Posterior vena cava (tissue), 2 donors: ENCODE data around the gene TMTC4. TPM values are rescaled to one million over a fixed set of nuclear protein-coding genes. Genes with fewer than 3 reads are reported as not detected.
"Not testable (repeated sequence)": the region's sequence is repeated elsewhere in the genome, so short reads cannot be mapped to it uniquely, and the experiment has no call there.

Experiments used
- DNase-seq: peaks from one replicate; pipeline ENCODE4 v3.0.0-alpha.2; 2020; ENCODE audit warnings: low spot score
- intact Hi-C, 2 donors: fragments of 100-400 bp; cut with DNase I; formaldehyde crosslinking; loops; one replicate each; pipeline versions ENCODE4 v1.14.1 to v1.14.2; 2022 to 2023
- total RNA-seq, 2 donors: library from RNA; stranded (reverse); fragmentation: NEBNext Ultra II Directional; extraction: Animal tissue kit (Norgen Biotek cat#: 25700); gene quantifications; one replicate each; pipeline ENCODE4 v1.2.1, GENCODE V29; 2021
- donor health status: DM: yes; HTN: yes; CAD: no.
- donor health status: DM: yes; HTN: yes; CAD: no.

Gene TMTC4
- total RNA-seq, 2 donors from 2014 or later, result 8.2 to 9.7 TPM

DNA sequence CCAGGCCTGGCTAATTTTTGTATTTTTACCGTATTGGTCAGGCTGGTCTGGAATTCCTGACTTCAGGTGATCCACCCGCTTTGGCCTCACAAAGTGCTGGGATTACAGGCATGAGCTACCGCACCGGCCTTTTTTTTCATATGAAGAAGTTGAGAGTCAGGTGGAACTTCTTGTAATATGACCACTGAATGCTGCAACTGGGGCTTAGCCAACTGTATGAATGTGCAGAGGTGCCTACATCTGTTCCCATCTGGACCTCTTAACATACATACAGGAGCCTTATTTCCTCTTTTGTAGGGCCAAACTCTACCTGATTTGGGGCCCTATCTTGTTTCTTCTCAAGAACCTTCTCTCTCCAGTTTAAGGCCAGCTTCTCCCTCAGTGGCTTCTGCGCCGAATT lies 74.1 kb downstream of the TMTC4 start:
- intact Hi-C loops, result no loop called here
- no peak for DNase-seq

DNA sequence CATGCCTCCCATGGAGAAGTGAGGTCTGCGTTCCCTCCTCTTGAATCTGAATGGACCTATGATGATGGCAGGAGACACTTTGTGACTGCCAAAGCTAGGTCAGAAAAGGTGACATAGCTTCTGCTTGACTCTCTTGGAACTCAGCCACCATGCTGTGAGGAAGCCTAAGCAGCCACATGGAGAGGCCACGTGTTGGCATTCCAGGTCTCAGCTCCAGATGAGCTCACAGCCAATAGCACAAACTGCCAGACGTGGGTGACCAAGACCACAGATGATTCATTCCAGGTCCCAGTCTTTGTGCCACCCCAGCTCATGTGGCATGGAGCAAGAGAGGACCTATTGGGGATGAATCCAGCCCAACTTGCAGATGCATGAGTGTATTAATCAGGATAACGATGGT lies 77.3 kb downstream of the TMTC4 start:
- intact Hi-C loops, result no loop called here
- DNase-seq, result no peak

DNA sequence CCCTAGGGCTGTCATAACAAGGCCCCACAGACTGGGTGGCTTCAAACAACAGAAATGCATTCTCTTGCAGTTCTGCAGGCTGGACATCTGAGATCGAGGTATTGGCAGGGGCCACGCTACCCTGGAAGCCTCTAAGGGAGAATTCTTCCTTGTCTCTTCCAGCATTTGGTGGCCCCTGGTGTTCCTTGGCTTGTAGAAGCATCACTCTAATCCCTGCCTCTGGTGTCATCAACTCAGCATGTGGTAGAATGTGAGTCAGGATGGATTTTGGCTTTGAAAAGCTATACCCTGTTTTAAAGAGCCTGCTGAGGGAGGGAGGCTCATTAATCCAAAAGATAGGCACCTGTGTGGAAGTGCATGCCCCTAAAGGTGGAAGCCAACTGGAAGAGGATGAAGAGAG lies 78.1 kb downstream of the TMTC4 start:
- intact Hi-C loops, result no loop called here
- no peak for DNase-seq

DNA sequence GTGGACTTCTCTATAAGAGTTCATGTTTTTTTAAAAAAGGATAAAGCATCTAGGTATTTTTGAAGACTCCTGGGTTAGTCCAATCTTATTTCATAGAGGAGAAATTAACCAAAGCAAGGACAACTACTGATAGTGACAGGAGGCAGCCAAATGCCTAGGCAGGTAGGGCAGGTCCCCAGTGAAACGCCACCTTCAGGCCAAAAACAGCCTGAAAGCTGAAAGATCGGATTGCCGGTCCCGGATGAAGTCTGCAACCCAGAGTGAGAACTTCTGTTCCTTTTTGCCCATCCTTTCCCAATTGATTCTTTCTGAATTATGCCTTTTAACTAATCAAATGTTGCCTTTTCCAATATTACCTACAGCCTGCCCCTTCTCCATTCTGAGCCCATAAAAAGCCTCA lies 79.9 kb downstream of the TMTC4 start:
- no peak for DNase-seq
- intact Hi-C loops, result no loop called here

DNA sequence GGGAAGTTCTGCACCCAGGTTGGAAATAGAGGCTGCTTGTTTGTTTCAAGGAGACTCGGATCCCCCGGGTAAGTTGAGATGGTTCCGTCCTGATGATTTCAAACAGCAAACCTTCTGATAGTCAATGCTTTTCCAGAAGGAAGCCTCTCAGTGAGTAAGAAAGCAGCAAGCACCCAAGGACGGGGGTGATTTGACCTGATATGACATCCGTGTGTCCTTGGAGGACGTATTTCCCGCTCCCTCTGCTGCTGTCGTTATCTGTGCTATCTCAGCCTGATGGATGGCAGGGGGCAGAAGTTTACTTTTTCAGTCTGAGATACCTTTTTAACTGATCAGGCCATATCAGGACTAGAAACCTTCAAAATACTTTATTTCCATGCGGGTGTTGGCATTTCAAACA lies 80.3 kb downstream of the TMTC4 start:
- intact Hi-C loops, result no loop called here

DNA sequence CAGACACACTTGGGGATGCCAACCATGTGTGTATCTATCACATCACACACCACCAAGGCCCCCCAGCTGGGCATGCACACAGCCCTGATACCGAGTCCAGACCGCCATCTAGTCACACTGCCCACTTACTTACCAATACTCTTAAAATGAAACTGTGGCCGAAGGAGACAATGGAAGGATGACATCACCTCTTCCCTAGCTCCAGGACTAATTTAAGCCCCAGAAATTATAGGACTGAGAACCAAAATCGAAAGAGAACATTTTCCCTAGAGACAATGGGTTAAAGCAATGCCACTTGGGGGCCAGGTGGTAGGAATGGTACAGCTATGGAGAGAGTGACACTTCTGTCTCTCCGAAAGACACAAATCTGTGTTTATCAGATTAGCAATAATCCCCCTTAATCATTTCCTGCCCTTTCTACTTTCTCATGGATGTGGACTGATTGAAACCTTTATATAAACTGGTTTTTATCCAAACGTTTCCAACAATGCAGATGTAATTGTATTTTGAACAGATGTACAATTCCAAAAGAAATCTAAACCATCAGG lies 85.3 kb downstream of the TMTC4 start:
- no peak for DNase-seq
- intact Hi-C loops, result no loop called here

More for the DNA sequence above, 80.3 kb downstream of the TMTC4 start:
- DNase-seq, result no peak

DNA sequence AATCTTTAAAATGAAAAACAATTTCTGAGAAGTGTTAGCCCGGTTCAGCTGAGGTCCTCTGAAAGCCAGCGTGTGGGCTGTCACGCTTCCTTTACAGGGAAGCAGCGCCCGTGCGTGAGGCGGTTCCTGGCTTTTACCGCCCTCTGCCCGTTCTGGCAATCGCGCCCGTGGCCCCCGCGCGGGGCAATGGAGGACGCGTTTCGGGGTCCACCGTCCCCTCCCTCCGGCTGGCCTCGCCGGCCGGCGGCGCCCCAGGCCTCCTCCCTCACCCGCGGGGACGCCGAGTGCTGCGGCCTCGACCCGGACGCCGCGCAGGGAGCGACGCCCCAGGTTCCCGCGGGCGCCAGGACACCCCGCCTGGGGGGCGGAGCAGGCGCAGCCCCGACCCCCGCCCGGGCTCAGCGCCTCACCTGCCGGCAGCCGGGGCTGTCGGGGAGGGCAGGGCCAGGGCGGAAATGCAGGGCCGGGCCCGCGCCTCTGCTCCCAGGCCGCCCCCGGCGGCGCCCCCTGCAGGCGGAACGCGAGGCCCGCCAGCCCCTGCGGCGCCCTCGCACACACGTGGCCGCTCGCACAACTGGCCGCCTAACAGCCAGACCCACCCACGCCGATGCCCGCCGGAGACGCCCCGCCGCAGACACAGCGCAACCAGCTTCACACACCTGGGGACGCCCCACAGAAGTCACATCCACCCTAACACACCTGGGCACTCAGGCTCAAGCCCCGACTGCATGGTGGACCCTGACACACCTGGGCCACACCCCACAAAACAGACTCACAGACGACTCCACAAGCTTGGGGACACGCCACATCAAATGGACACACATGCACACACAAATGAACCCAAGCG lies 86.0 kb downstream of the TMTC4 start, which contains the start of gene GGACT:
TSS of gene GGACT (minus strand) at position 459 of the 847 bp plus-strand sequence. CDS start 56,198 bp downstream, outside the sequence.
- intact Hi-C loops, result no loop called here
- peak; percentile 92 for DNase-seq

DNA sequence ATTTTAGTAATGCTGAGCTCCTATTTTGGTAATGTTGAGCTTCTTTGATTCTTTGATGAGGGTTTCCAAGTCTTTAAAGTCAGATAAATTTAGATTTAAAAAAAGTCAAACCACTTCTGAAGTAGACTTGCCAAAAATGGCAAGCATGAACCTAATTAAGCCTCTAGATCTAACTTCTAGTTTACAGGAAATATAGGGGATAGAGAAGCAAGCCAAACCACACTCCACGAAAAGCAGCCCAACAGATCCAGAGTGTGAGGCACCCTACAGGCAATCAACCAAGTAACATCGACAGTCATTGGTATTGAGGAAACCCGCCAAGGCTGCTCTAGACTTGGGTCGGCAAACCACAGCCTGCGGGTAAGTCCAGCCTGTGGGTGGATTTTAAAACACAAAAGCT lies 89.7 kb downstream of the TMTC4 start:
- intact Hi-C loops, result no loop called here
- DNase-seq, result no peak

DNA sequence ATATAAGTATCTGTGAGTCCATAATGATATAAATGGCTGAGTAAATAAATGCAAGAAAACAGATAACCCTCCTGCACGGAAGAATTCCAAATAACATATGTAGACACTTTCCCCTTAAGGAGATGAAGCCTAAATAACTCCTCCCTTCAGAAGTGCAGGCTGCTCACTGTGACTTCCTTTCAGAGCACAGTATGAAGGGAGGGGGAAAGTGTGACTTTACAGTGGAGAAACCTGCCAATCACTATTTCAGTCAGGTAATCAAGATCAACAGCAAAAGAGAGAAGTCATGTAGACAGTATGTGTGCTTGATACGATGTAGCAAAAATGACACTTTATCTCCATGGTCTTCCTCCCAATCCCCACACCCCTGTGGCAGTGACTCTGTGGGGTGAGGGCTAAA lies 93.1 kb downstream of the TMTC4 start:
- intact Hi-C loops, result no loop called here
- DNase-seq, result no peak

DNA sequence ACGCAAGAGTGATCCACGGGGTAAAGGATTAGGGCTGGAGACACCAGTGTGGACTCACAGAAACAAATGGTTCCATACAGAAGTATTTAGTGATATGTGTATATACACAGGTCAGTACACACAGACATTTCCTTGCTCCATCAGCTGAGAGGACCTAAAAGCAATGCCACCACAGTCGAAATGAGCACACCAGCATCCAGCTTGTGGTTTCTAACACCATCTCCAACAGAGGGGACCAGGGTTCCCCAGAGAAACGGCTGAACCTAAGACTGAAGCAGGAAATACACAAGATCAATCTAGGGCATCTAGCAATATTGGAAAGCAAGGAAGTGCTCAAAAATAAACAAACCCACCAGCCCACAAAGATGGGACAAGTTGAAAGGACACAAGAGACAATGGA lies 93.6 kb downstream of the TMTC4 start:
- intact Hi-C loops, result no loop called here
- DNase-seq, result no peak

DNA sequence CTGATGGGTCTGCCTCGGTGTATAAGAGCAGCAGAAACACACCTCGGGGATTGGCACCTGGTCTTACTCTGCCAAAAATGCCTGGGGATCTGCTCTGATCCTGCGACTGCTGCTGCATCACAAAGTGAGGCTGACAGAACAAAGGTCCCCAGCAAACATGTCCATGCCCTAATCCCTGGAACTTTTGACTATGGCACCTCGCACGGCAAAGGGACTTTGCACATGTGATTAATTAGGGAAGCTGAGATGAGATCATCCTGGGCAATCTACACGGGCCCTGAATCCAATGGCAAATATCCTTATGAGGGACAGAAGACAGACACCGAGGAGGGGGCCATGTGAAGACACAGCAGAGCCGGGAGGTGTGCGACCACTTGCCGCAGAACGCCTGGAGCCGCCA lies 94.5 kb downstream of the TMTC4 start:
- DNase-seq, result no peak
- intact Hi-C loops, result no loop called here

DNA sequence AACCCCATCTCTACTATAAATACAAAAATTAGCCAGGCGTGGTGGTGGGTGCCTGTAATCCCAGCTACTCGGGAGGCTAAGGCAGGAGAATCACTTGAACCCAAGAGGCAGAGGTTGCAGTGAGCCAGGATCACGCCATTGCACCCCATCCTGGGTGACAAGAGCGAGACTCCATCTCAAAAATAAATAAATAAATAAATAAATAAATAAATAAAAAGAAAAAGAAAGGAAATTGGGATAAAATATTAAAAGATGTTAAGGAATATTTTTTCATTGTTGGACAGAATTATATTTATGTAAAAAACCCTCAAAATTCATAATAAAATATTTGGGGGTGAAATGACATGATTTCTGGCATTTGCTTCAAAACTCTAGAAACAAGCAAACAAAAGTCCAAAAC lies 97.4 kb downstream of the TMTC4 start:
- DNase-seq, intact Hi-C loops: not testable (repeated sequence)

DNA sequence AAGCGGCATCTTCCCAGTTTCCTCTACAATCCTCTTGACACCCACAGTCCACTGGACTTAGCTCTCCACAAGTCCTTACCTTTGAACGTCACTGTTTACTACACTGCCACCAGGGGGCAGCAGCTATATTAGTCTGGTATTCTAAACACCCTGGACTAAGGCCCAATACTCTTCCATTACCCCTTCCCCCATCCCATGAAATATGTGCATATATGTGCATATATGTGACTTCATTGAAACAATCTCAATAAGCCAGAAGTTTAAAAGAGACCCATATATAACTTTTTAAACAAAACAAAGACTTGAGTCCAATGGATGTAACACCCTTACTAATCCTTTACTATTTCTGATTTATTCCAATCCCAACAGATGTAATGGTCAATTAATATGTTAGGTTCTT lies 101.5 kb downstream of the TMTC4 start:
- intact Hi-C loops, result no loop called here

DNA sequence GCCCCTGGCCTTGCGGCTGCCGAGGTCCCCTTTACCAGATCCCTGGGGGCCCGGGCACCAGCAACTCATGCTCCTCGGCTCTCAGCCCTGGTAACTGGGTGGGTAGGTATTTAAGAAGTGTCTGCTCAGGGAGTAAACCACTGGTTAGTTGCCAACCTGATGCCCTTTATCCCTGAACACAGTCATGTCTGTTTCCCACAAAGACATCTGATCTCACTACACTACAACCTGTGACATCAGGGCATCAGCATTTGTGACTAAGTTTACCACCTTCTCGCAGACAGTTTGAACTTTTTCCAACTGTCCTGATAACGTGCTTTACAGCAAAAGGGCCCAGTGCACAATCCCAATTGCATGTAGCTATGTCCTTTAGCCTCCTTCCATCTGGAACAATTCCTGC lies 108.1 kb downstream of the TMTC4 start:
- DNase-seq, result no peak
- intact Hi-C loops, result no loop called here

More for the DNA sequence above, 101.5 kb downstream of the TMTC4 start:
- no peak for DNase-seq

DNA sequence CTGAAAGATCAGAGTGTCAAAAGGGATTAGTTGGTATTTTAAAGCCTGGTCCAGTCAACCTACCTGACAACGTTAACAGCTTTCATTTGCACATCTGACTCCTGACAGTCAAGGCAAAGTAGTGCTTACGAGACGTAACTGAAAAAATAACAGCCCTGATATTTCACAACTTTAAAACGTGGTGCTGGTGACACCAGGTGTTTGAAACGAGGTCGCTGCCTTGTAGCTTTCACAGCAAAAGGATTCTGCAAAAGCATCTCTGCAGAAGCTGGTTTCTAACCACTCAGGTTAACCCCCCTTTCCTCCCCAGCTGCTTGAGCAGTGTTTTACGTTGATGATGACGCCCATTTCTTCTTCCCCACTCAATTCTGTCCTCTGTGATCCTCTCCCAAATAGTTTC lies 109.3 kb downstream of the TMTC4 start:
- intact Hi-C loops, result no loop called here
- DNase-seq, result no peak

DNA sequence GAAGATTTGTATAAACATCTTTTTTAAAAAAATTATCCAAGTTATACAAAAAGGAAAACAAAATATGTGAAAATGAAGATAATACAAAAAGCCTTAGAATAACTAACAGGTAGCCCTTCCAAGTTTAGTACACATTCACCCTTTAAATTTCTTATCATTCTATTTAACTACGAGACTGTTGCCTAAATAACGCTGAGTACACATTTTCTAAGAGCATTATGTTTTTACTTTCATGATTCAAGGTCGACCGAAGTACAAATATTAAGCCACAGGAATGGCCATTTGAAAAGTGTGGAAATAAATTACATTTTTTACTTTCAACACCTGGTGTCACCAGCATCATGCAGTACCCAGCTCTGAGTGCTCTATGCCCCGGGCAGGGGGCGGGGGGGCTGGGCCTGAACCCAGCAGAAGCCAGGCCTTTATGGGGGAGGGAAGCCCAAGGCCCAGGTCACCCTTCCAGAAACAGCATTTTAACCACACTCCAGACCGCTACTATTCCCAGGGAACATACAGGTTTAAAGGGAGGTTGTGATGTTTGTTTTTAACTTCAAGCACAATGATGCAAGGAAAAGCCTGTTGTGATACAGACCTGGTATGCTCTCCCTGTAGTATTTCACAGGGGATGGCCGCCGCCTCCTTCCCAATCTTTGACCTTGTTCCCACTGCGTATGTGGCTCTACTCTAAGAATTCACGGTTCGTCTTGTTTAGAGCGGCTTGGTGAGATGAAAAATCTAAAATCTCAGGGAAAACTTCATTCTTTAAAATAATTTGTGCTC lies 110.0 kb downstream of the TMTC4 start:
- no peak for DNase-seq
- intact Hi-C loops, result no loop called here

DNA sequence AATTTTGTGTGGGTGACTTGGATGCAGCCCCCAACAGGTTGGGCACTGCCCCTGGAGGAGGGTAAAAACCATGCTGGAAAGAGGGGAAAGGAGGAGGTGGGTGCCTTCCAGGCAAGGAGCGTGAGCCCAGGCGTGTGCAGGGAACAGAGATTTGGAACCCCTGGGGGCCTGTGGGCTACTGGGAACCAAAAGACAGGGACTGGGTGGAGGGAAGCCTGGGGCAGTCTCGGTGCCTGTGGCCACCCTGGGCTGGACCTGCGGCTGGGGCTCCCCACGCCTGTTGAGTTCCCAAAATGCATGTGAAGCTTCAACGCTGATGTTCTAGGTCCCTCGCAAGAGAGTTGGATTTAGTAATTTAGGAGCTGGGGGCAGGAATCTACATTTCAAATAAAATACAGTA lies 110.8 kb downstream of the TMTC4 start:
- no peak for DNase-seq
- intact Hi-C loops, result no loop called here

DNA sequence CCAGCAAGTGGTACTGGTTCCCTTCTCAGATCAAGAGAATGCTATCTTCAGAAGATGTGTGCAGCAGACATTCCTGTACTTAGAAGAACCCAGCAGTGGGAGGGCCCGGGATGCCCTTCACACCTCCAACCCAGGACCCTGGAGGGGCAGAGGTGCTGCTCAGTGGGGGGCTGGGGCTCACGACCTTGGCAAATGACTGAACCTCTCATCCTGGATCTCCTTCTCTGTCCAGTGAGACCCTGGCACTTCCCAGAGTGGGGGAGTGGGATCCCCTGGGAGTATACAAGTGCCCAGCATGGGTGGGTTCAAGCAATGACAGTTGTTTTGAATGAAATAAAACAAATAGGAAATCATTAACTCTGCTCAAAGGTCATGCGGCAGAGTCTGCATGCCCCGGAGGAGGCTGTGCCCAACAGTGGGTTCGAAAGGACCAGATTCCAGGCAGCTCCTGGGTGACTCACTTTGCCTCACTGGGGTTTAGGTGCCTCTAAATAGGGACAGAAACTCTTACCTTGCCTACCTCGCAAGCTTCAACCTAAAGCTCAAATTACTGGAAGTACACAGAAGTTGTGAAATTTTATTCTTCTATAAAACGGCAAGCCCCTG lies 112.9 kb downstream of the TMTC4 start:
- DNase-seq, result no peak
- intact Hi-C loops, result no loop called here

DNA sequence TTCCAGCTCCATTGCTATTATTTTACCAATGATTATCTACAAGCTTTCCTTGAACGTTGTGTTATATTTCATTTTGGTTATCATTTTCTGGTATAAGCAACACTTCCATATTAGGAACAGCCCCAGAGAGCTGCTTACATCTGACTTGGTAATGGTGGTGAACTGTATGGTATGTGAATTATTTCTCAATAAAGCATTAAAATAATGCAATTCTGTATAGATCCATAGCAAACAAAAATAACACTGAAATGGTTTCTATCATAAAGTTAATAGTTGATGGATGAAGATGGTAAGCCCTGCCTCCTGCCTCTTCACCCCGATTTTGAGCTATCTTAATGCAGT lies 113.5 kb downstream of the TMTC4 start:
- DNase-seq, result no peak

DNA sequence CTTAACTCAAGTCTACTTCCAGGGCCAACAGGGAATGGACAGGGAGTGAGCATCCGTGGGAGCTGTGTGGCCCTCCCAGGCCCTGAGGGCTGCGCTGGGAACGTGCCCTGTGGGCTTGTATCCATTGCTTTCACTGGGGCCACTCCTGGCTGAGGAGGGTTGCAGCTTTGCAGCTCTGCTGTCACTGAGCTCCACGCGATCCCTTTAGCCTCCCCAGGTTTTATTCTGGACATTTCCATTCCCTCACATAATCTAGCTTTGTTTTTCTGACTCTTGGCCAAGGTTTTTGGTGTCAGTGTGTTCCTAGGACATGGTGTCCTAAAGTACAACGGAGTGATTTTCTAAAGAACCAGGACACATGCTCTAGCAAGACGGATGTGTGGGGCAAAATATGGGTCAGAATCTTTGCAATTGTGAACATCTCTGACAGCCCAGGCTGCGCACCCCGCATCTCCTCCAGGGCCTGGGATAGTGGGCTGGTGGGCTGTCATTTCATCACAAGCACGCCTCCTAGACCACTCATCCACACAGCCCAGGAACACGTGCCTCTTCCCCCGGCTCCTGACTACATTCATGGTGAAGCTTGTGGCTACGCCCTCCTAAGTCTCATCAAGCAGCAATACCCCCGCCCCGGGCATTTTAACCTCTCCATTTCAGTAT lies 114.0 kb downstream of the TMTC4 start:
- DNase-seq, result no peak

More for the DNA sequence above, 113.5 kb downstream of the TMTC4 start:
- intact Hi-C loops, result no loop called here

More for the DNA sequence above, 114.0 kb downstream of the TMTC4 start:
- intact Hi-C loops, result no loop called here
